ENCODE data around the gene PPCS. TPM values are rescaled to one million over a fixed set of nuclear protein-coding genes. Genes with fewer than 3 reads are reported as not detected.

Gene PPCS
- total and polyA plus RNA-seq, 9 of the 15 experiments (the other 6 are each of a cell fraction or from before 2014, with no cell fraction given) = 7.9 to 34.6 (median 14.8) TPM

DNA sequence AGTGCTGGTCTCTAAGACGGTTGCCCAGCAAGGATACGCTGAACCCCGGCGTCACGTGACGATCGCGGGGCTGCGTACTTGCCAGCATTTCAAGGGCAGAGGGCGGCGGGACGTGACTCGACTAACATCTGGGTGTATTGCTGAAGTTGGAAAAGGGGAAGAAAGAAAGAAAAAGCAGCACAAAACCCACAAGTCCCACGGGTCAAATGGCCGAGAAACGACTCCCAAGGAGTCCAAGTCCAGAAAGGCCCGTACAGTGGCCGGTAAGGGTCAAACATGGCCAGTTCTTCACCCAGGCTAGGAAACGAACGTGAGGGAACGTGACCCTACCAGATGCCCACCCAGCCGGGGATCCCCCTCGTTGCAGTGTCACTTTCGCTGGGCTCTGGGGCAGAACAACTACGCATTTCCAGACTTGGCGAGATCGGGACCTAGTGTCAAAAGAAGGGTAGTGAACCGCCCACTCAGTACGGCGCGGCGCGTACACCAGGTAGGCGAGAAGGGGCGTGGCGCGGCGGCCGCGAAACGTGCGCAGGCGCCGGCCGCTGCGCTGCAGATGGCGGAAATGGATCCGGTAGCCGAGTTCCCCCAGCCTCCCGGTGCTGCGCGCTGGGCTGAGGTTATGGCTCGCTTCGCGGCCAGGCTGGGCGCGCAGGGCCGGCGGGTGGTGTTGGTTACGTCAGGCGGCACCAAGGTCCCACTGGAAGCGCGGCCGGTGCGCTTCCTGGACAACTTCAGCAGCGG lies at the start of gene PPCS, which contains the start of gene ZMYND12 (continued):
- TF ChIP-seq, protein P1, sequence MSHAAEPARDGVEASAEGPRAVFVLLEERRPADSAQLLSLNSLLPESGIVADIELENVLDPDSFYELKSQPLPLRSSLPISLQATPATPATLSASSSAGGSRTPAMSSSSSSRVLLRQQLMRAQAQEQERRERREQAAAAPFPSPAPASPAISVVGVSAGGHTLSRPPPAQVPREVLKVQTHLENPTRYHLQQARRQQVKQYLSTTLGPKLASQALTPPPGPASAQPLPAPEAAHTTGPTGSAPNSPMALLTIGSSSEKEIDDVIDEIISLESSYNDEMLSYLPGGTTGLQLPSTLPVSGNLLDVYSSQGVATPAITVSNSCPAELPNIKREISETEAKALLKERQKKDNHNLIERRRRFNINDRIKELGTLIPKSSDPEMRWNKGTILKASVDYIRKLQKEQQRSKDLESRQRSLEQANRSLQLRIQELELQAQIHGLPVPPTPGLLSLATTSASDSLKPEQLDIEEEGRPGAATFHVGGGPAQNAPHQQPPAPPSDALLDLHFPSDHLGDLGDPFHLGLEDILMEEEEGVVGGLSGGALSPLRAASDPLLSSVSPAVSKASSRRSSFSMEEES (CRISPR knock-in tag; IDR thresholded peaks at IDR 0.05) = peak; percentile 51
- TF ChIP-seq KDM2B (CRISPR knock-in tag; IDR thresholded peaks at IDR 0.05) = no peak
- TF ChIP-seq, protein P2, sequence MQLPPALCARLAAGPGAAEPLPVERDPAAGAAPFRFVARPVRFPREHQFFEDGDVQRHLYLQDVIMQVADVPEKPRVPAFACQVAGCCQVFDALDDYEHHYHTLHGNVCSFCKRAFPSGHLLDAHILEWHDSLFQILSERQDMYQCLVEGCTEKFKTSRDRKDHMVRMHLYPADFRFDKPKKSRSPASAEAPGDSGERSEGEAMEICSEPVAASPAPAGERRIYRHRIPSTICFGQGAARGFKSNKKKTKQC (CRISPR knock-in tag; IDR thresholded peaks at IDR 0.05) = no peak
- TF ChIP-seq CREB3 (tag; conservative IDR thresholded peaks at IDR 0.05; ENCODE audit: low read depth) = no peak
- no peak for TF ChIP-seq NFIC (IDR thresholded peaks at IDR 0.05)
- peak; percentile 26; the same call in 1 of the 2 replicates for TF ChIP-seq CBX1 (IDR thresholded peaks at IDR 0.05; ENCODE audit: low read depth)
- TF ChIP-seq, protein P3, sequence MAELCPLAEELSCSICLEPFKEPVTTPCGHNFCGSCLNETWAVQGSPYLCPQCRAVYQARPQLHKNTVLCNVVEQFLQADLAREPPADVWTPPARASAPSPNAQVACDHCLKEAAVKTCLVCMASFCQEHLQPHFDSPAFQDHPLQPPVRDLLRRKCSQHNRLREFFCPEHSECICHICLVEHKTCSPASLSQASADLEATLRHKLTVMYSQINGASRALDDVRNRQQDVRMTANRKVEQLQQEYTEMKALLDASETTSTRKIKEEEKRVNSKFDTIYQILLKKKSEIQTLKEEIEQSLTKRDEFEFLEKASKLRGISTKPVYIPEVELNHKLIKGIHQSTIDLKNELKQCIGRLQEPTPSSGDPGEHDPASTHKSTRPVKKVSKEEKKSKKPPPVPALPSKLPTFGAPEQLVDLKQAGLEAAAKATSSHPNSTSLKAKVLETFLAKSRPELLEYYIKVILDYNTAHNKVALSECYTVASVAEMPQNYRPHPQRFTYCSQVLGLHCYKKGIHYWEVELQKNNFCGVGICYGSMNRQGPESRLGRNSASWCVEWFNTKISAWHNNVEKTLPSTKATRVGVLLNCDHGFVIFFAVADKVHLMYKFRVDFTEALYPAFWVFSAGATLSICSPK (IDR thresholded peaks at IDR 0.05; ENCODE audit: borderline replicate concordance) = no peak
- TF ChIP-seq ELF1 (tag; IDR thresholded peaks at IDR 0.05) = no peak
- TF ChIP-seq, protein P4, sequence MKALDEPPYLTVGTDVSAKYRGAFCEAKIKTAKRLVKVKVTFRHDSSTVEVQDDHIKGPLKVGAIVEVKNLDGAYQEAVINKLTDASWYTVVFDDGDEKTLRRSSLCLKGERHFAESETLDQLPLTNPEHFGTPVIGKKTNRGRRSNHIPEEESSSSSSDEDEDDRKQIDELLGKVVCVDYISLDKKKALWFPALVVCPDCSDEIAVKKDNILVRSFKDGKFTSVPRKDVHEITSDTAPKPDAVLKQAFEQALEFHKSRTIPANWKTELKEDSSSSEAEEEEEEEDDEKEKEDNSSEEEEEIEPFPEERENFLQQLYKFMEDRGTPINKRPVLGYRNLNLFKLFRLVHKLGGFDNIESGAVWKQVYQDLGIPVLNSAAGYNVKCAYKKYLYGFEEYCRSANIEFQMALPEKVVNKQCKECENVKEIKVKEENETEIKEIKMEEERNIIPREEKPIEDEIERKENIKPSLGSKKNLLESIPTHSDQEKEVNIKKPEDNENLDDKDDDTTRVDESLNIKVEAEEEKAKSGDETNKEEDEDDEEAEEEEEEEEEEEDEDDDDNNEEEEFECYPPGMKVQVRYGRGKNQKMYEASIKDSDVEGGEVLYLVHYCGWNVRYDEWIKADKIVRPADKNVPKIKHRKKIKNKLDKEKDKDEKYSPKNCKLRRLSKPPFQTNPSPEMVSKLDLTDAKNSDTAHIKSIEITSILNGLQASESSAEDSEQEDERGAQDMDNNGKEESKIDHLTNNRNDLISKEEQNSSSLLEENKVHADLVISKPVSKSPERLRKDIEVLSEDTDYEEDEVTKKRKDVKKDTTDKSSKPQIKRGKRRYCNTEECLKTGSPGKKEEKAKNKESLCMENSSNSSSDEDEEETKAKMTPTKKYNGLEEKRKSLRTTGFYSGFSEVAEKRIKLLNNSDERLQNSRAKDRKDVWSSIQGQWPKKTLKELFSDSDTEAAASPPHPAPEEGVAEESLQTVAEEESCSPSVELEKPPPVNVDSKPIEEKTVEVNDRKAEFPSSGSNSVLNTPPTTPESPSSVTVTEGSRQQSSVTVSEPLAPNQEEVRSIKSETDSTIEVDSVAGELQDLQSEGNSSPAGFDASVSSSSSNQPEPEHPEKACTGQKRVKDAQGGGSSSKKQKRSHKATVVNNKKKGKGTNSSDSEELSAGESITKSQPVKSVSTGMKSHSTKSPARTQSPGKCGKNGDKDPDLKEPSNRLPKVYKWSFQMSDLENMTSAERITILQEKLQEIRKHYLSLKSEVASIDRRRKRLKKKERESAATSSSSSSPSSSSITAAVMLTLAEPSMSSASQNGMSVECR (CRISPR knock-in tag; IDR thresholded peaks at IDR 0.05) = 0 out of 2 replicates have a peak, but pooled peaks have one; percentile 42
- TF ChIP-seq, protein P5, sequence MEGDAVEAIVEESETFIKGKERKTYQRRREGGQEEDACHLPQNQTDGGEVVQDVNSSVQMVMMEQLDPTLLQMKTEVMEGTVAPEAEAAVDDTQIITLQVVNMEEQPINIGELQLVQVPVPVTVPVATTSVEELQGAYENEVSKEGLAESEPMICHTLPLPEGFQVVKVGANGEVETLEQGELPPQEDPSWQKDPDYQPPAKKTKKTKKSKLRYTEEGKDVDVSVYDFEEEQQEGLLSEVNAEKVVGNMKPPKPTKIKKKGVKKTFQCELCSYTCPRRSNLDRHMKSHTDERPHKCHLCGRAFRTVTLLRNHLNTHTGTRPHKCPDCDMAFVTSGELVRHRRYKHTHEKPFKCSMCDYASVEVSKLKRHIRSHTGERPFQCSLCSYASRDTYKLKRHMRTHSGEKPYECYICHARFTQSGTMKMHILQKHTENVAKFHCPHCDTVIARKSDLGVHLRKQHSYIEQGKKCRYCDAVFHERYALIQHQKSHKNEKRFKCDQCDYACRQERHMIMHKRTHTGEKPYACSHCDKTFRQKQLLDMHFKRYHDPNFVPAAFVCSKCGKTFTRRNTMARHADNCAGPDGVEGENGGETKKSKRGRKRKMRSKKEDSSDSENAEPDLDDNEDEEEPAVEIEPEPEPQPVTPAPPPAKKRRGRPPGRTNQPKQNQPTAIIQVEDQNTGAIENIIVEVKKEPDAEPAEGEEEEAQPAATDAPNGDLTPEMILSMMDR (IDR thresholded peaks at IDR 0.05 in 2 of 3, conservative IDR thresholded peaks at IDR 0.05 in 1 of 3; ENCODE audit: insufficient read depth in 2 of 3, low read depth in 1 of 3, low read length in 3 of 3) = no peak
- no peak for TF ChIP-seq XRCC3 (IDR thresholded peaks at IDR 0.05)
- no peak for TF ChIP-seq ZNF75A (CRISPR knock-in tag; IDR thresholded peaks at IDR 0.05)
- TF ChIP-seq KAT8 (IDR thresholded peaks at IDR 0.05; ENCODE audit: low read depth) = peak; percentile 77; the same call in 1 of the 2 replicates
- TF ChIP-seq SRSF3 (IDR thresholded peaks at IDR 0.05; ENCODE audit: insufficient read depth, low read length) = no peak
- no peak for TF ChIP-seq HNRNPUL1 (IDR thresholded peaks at IDR 0.05; ENCODE audit: low read length)

Measured in K562 (cell line).